Effector memory CD8-positive, alpha-beta T cell (primary cell): ENCODE measurements around the gene TXNDC15.

Experiments
- ATAC-seq: fragments of 150-1000 bp; cut with Tn5 transposase; replicated peaks from 2 replicates; pipeline ENCODE4 v1.10.0; 2021; ENCODE audit warnings: mild to moderate bottlenecking, moderate library complexity
- DNase-seq, 3 experiments: peaks; one replicate each; pipeline ENCODE4 v3.0.0; 2021
- H3K27ac Mint-ChIP-seq, 2 donors: one replicate each; pipeline ENCODE4 v1.8.0; 2022; ENCODE audit warnings: mild to moderate bottlenecking in 2 of 2, mixed read lengths in 2 of 2, moderate library complexity in 2 of 2
- H3K27me3 Mint-ChIP-seq, 2 donors: one replicate each; pipeline ENCODE4 v1.8.0; 2022; ENCODE audit warnings: mixed read lengths in 2 of 2
- H3K36me3 Mint-ChIP-seq: one replicate; pipeline ENCODE4 v1.8.0; 2022; ENCODE audit warnings: mild to moderate bottlenecking, moderate library complexity, mixed read lengths; ENCODE audit not compliant: insufficient read depth
- H3K4me1 Mint-ChIP-seq, 2 donors: one replicate each; pipeline ENCODE4 v1.8.0; 2022; ENCODE audit warnings: low read depth in 2 of 2, mixed read lengths in 2 of 2
- H3K4me3 Mint-ChIP-seq, 2 donors: one replicate each; pipeline ENCODE4 v1.8.0; 2022; ENCODE audit warnings: mild to moderate bottlenecking in 2 of 2, mixed read lengths in 2 of 2, moderate library complexity in 2 of 2
- H3K9me3 Mint-ChIP-seq, 2 donors: one replicate each; pipeline ENCODE4 v1.8.0; 2022; ENCODE audit warnings: mixed read lengths in 2 of 2

TXNDC15 gene

DNA sequence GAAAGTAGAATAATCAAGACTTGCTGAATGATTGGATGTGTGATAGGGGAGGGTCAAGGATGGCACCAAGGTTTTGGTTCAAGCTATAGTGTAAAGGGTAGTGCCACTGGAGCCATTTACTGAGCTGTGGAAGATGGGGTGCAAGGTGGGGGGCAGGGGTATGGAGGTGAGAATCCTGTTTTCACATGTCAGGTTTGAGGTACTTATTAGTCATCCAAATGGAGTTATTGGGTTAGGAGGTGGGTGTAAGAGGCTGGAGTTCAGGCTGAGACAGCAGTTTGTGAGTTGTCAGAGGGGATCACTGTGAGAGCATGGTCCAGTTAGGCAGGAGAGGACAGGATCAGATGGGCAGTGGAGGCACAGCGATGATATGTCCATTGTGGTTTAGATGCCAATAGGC, 39.6 kb downstream of the TXNDC15 start:
- ATAC-seq (no peak), DNase-seq (no peak)
- no peaks in the 10 kb centered on the region for H3K27me3 Mint-ChIP-seq
- H3K9me3 Mint-ChIP-seq, result no peaks in the 10 kb centered on the region
- H3K27ac Mint-ChIP-seq, result no peak overlapping the region
- H3K36me3 Mint-ChIP-seq, result no peaks in the 10 kb centered on the region
- H3K4me1 Mint-ChIP-seq, result peaks cover 0 to 2% of the 10 kb centered on the region in 2 donors
- no peak overlapping the region for H3K4me3 Mint-ChIP-seq

DNA sequence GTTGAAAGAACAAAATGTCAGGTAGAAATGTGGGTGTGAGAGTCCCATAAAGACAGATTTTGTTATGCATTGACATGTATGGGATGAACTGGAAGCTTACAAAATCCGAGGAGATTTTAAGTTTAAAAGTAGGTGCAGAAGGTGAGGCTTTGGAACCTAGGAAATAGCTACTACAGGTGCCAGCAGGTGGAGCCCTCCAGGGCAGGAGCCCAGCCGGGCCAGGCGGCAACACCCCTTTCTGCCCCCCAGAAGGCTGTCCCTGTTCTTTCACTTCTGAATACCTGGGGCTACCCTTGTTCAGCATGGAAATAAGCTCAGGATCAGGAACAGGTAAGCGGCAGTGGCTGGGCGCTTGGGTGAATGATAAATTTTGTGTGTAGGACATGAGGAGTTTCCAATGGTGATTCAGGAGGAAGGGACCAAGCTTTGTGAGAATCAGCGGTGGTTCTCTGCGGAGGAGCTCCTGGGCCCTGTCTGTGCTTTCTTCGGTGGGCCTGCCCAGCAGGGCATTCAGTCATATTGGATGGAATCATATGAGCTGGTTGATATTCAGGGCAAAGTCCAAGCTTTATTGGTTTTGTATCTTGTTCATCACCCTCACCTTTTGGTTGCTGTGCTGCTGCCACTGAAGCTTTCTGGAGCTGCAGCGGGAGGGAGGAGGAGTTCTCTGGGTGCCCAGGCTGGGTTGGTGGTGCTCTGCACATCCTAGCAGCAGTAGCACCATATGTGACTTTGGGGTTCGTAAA, 43.1 kb downstream of the TXNDC15 start:
- Mint-ChIP-seq H3K27ac (peak overlapping the region in 1 of 2 donors; percentile 36), H3K4me1 (peaks cover 0 to 2% of the 10 kb centered on the region in 2 donors), H3K4me3 (no peak overlapping the region), H3K36me3 (no peaks in the 10 kb centered on the region), H3K27me3 (no peaks in the 10 kb centered on the region), H3K9me3 (no peaks in the 10 kb centered on the region)
- DNase-seq, result no peak
- no peak for ATAC-seq

DNA sequence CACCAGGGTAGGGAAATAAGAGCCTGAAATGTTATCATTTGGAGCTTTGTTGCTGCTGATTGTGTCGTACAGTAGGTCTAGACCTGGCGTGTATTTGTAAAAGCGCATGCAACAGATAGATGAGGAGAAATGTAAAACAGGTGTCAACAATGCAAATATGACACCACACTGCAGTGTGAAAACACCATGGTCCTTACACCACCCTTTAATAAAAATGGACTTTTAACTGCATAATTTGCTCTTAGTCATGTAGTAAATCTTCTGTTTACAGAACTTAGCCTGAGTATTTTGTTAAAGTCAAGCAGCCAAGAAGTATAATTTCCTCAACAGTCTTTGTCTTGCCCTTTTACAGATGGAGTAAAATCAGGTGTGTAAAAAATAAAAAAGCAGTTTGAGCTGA, 44.7 kb downstream of the TXNDC15 start:
- ATAC-seq, result no peak
- no peak for DNase-seq
- H3K4me1 Mint-ChIP-seq, result peaks cover 0 to 2% of the 10 kb centered on the region in 2 donors
- H3K9me3 Mint-ChIP-seq, result no peaks in the 10 kb centered on the region
- H3K4me3 Mint-ChIP-seq, result no peak overlapping the region
- H3K36me3 Mint-ChIP-seq, result no peaks in the 10 kb centered on the region
- no peak overlapping the region for H3K27ac Mint-ChIP-seq
- no peaks in the 10 kb centered on the region for H3K27me3 Mint-ChIP-seq

GRCh38 chr5:134920848-134921575, 46.8 kb downstream of the TXNDC15 start:
- H3K4me1 Mint-ChIP-seq, result peaks cover 0 to 2% of the 10 kb centered on the region in 2 donors
- DNase-seq (no peak), ATAC-seq (no peak)
- no peak overlapping the region for H3K27ac Mint-ChIP-seq
- no peaks in the 10 kb centered on the region for H3K9me3 Mint-ChIP-seq
- H3K27me3 Mint-ChIP-seq, result no peaks in the 10 kb centered on the region
- H3K4me3 Mint-ChIP-seq, result no peak overlapping the region
- H3K36me3 Mint-ChIP-seq, result no peaks in the 10 kb centered on the region

GRCh38 chr5:134932508-134932907, 58.3 kb downstream of the TXNDC15 start:
- no peak for ATAC-seq
- Mint-ChIP-seq H3K36me3 (peaks cover 11% of the 10 kb centered on the region), H3K4me1 (peaks cover 0 to 3% of the 10 kb centered on the region in 2 donors), H3K27me3 (no peaks in the 10 kb centered on the region), H3K4me3 (no peak overlapping the region), H3K9me3 (no peaks in the 10 kb centered on the region), H3K27ac (no peak overlapping the region)
- DNase-seq, result no peak

DNA sequence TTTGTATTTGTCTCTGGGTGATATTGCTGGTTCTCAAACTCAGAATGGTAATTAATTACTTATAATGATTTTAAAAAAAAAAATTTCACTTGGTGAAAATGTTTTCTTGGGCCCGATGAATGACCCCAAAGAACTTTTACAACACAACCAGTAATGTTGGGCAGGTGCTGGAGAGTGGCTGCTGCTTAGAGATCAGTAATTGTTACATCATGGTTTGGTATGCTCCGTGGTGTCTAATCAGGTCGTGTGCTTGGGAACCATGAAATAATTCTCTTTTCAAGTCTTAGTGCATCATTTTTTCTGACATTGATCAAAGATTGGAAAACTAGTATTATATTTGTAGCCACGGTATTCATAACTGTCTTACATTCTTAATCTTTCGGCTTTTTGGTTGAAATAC, 60.0 kb downstream of the TXNDC15 start:
- ATAC-seq, result no peak
- Mint-ChIP-seq H3K27me3 (no peaks in the 10 kb centered on the region), H3K4me3 (no peak overlapping the region), H3K27ac (no peak overlapping the region), H3K36me3 (peaks cover 11% of the 10 kb centered on the region), H3K4me1 (no peaks in the 10 kb centered on the region), H3K9me3 (no peaks in the 10 kb centered on the region)
- DNase-seq, result no peak

GRCh38 chr5:134935711-134936602, 61.8 kb downstream of the TXNDC15 start:
- ATAC-seq (no peak), DNase-seq (no peak)
- Mint-ChIP-seq H3K4me1 (no peaks in the 10 kb centered on the region), H3K36me3 (peaks cover 16% of the 10 kb centered on the region), H3K4me3 (no peak overlapping the region), H3K9me3 (no peaks in the 10 kb centered on the region), H3K27me3 (no peaks in the 10 kb centered on the region), H3K27ac (no peak overlapping the region)

GRCh38 chr5:134937526-134937925, 63.4 kb downstream of the TXNDC15 start:
- Mint-ChIP-seq H3K9me3 (no peaks in the 10 kb centered on the region), H3K27ac (no peak overlapping the region), H3K36me3 (peaks cover 16% of the 10 kb centered on the region), H3K4me1 (no peaks in the 10 kb centered on the region), H3K27me3 (no peaks in the 10 kb centered on the region), H3K4me3 (no peak overlapping the region)
- DNase-seq (no peak), ATAC-seq (no peak)

GRCh38 chr5:134938030-134938429, 63.9 kb downstream of the TXNDC15 start:
- Mint-ChIP-seq H3K9me3 (no peaks in the 10 kb centered on the region), H3K27me3 (no peaks in the 10 kb centered on the region), H3K36me3 (peaks cover 16% of the 10 kb centered on the region), H3K27ac (no peak overlapping the region), H3K4me3 (no peak overlapping the region), H3K4me1 (no peaks in the 10 kb centered on the region)
- ATAC-seq (no peak), DNase-seq (no peak)

- H3K9me3 Mint-ChIP-seq, result no peaks in the 10 kb centered on the region
- ATAC-seq (no peak), DNase-seq (no peak)
- H3K27me3 Mint-ChIP-seq, result no peaks in the 10 kb centered on the region
- no peak overlapping the region for H3K4me3 Mint-ChIP-seq
- no peak overlapping the region for H3K27ac Mint-ChIP-seq
- H3K4me1 Mint-ChIP-seq, result no peaks in the 10 kb centered on the region
- peaks cover 16% of the 10 kb centered on the region for H3K36me3 Mint-ChIP-seq
Observed at GRCh38 chr5:134939500-134939899, 65.3 kb downstream of the TXNDC15 start.

- no peaks in the 10 kb centered on the region for H3K4me1 Mint-ChIP-seq
- DNase-seq, result no peak
- H3K4me3 Mint-ChIP-seq, result no peak overlapping the region
- no peaks in the 10 kb centered on the region for H3K27me3 Mint-ChIP-seq
- no peaks in the 10 kb centered on the region for H3K9me3 Mint-ChIP-seq
- ATAC-seq, result no peak
- H3K36me3 Mint-ChIP-seq, result peaks cover 8% of the 10 kb centered on the region
- no peak overlapping the region for H3K27ac Mint-ChIP-seq
Observed at GRCh38 chr5:134943547-134943946, 69.4 kb downstream of the TXNDC15 start.

DNA sequence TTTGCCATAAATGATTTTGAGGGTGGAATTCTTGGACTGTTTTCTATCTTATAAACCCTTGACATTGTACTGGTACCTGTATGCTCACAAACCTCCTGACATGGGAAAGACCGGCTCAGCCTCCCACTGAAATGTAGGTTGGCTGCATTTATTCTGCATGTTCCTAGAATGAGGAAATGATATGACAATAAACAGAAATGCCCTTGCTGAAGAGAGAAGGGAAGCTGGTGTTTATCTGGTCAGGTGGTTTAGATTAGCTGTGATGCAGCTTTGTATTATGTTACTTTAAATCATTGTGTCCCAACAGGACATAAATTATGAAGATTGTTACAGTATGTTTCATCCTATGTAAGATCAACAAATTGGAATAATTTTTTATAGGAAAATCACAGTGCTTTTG, 70.5 kb downstream of the TXNDC15 start:
- peaks cover 14% of the 10 kb centered on the region for H3K36me3 Mint-ChIP-seq
- H3K27me3 Mint-ChIP-seq, result no peaks in the 10 kb centered on the region
- no peaks in the 10 kb centered on the region for H3K9me3 Mint-ChIP-seq
- H3K27ac Mint-ChIP-seq, result no peak overlapping the region
- H3K4me3 Mint-ChIP-seq, result no peak overlapping the region
- H3K4me1 Mint-ChIP-seq, result no peaks in the 10 kb centered on the region
- ATAC-seq (no peak), DNase-seq (no peak)

DNA sequence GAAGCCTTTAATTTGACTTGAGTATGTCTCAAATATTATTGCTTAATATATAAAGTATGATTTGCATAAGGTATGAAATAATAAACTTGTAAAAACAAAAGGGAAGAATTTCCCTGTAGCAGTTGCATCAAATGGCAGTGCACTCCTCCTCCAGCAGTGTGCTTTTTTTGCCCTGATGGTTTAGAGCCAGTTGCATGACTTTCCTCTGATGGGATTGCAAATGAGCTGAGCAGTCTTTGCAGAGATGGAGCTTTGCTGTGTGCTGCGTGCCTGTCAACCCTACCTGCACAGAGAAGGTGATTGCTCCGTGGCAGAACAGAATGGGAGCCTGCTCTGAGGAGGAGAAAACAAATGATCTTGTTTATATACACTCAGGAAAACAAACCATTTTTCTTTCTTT, 70.9 kb downstream of the TXNDC15 start:
- Mint-ChIP-seq H3K36me3 (peaks cover 9% of the 10 kb centered on the region), H3K4me3 (no peak overlapping the region), H3K27ac (no peak overlapping the region), H3K9me3 (no peaks in the 10 kb centered on the region), H3K4me1 (no peaks in the 10 kb centered on the region), H3K27me3 (no peaks in the 10 kb centered on the region)
- DNase-seq, result no peak
- ATAC-seq, result no peak
